ENCODE data around the gene AGAP3. TPM values are rescaled to one million over a fixed set of nuclear protein-coding genes. Genes with fewer than 3 reads are reported as not detected.

Gene AGAP3
- polyA plus RNA-seq, 1 donor (not counting 4 experiments of a cell fraction or from before 2014, with no cell fraction given): 64.3 TPM

GRCh38 chr7:151063212-151063561 is 23.1 kb upstream of the AGAP3 start:
- H4K20me1 ChIP-seq (ENCODE audit: control insufficient read depth, extremely low read depth, insufficient read depth, low read length): peaks cover under 1% of the 10 kb centered on the region
- no peak for DNase-seq (ENCODE audit: low read depth, low spot score)
- dilution Hi-C loops (cut with MboI; ENCODE audit: extremely low pct_ligation_motif_present, low sequenced_read_pairs): no loop called here

GRCh38 chr7:151064454-151064853 is 21.8 kb upstream of the AGAP3 start:
- no peak overlapping the region for H3K4me2 ChIP-seq (ENCODE audit: control insufficient read depth, extremely low read depth, insufficient read depth, low read depth, low read length)
- no peak overlapping the region for H2AFZ ChIP-seq (ENCODE audit: control insufficient read depth, low read length)
- peaks cover 26 to 27% of the 10 kb centered on the region in 2 experiments for H3K36me3 ChIP-seq (ENCODE audit: control insufficient read depth in 2 of 2, extremely low read depth in 1 of 2, insufficient read depth in 2 of 2, low read length in 2 of 2)
- peaks cover 22% of the 10 kb centered on the region for H3K4me1 ChIP-seq (ENCODE audit: control insufficient read depth, extremely low read depth, insufficient read depth, low read length)
- H4K20me1 ChIP-seq (ENCODE audit: control insufficient read depth, extremely low read depth, insufficient read depth, low read length): peaks cover 3% of the 10 kb centered on the region
- no peak overlapping the region for H3K4me3 ChIP-seq (ENCODE audit: control insufficient read depth in 2 of 3, extremely low read depth in 1 of 3, insufficient read depth in 2 of 3, low read depth in 1 of 3, low read length in 3 of 3)
- H3K79me2 ChIP-seq (ENCODE audit: control insufficient read depth, insufficient read depth, low read length): peaks cover 35% of the 10 kb centered on the region
- no peaks in the 10 kb centered on the region for H3K27me3 ChIP-seq (ENCODE audit: control insufficient read depth, extremely low read depth, insufficient read depth, low read length)
- peaks cover 4% of the 10 kb centered on the region for H3K9me1 ChIP-seq (ENCODE audit: control insufficient read depth, extremely low read depth, insufficient read depth, low read length)
- FAIRE-seq: no peak
- no peaks in the 10 kb centered on the region for H3K9me3 ChIP-seq (ENCODE audit: control insufficient read depth, low read depth, low read length)
- no peak for DNase-seq (ENCODE audit: low read depth, low spot score)
- H3K9ac ChIP-seq (ENCODE audit: control insufficient read depth, extremely low read depth, insufficient read depth, low read length): no peak overlapping the region
- TF ChIP-seq EZH2 (IDR thresholded peaks at IDR 0.05; ENCODE audit: low read length) (no peak), CTCF (optimal IDR thresholded peaks at IDR 0.05 in 1 of 3, IDR thresholded peaks at IDR 0.05 in 1 of 3, conservative IDR thresholded peaks at IDR 0.05 in 1 of 3; ENCODE audit: extremely low read depth in 1 of 3, insufficient read depth in 2 of 3, low read length in 3 of 3) (no peak)
- H3K27ac ChIP-seq (ENCODE audit: control insufficient read depth, insufficient read depth, low read length): no peak overlapping the region
- dilution Hi-C loops (cut with MboI; ENCODE audit: extremely low pct_ligation_motif_present, low sequenced_read_pairs): no loop called here

More at GRCh38 chr7:151063212-151063561, 23.1 kb upstream of the AGAP3 start:
- Histone ChIP-seq H3K4me2 (ENCODE audit: control insufficient read depth, extremely low read depth, insufficient read depth, low read depth, low read length) (no peak overlapping the region), H3K36me3 (ENCODE audit: control insufficient read depth in 2 of 2, extremely low read depth in 1 of 2, insufficient read depth in 2 of 2, low read length in 2 of 2) (peaks cover 22 to 23% of the 10 kb centered on the region in 2 experiments), H3K27me3 (ENCODE audit: control insufficient read depth, extremely low read depth, insufficient read depth, low read length) (no peaks in the 10 kb centered on the region), H3K9me1 (ENCODE audit: control insufficient read depth, extremely low read depth, insufficient read depth, low read length) (peaks cover 4% of the 10 kb centered on the region), H3K4me1 (ENCODE audit: control insufficient read depth, extremely low read depth, insufficient read depth, low read length) (peaks cover 32% of the 10 kb centered on the region), H2AFZ (ENCODE audit: control insufficient read depth, low read length) (no peak overlapping the region), H3K27ac (ENCODE audit: control insufficient read depth, insufficient read depth, low read length) (peak overlapping the region; percentile 14), H3K79me2 (ENCODE audit: control insufficient read depth, insufficient read depth, low read length) (peaks cover 35% of the 10 kb centered on the region), H3K9ac (ENCODE audit: control insufficient read depth, extremely low read depth, insufficient read depth, low read length) (no peak overlapping the region), H3K4me3 (ENCODE audit: control insufficient read depth in 2 of 3, extremely low read depth in 1 of 3, insufficient read depth in 2 of 3, low read depth in 1 of 3, low read length in 3 of 3) (no peak overlapping the region), H3K9me3 (ENCODE audit: control insufficient read depth, low read depth, low read length) (no peaks in the 10 kb centered on the region)
- TF ChIP-seq EZH2 (IDR thresholded peaks at IDR 0.05; ENCODE audit: low read length) (no peak), CTCF (optimal IDR thresholded peaks at IDR 0.05 in 1 of 3, IDR thresholded peaks at IDR 0.05 in 1 of 3, conservative IDR thresholded peaks at IDR 0.05 in 1 of 3; ENCODE audit: extremely low read depth in 1 of 3, insufficient read depth in 2 of 3, low read length in 3 of 3) (no peak)
- no peak for FAIRE-seq
